SK-N-SH (cell line): Measurements from ENCODE around the gene FRY. TPM values are rescaled to one million over a fixed set of nuclear protein-coding genes. Genes with fewer than 3 reads are reported as not detected.

Source experiments
- CTCF ChIA-PET: fragments of 300-600, 350-600 bp; formaldehyde crosslinking; extraction: SDS; loops from one replicate; lab custom pipeline; 2021; lab: Yijun Ruan, JAX
- POLR2A ChIA-PET: fragments of 350-600 bp; sonication (Branson Sonifier 250); formaldehyde crosslinking; extraction: SDS; loops from one replicate; lab custom pipeline; 2020; ENCODE audit warnings: antibody characterized with exemption, inconsistent platforms; lab: Yijun Ruan, JAX
- DNase-seq: peaks from one replicate; pipeline ENCODE4 v3.0.0; 2012
- H2AFZ ChIP-seq: fragments of 200-600 bp; sonication (generic); 2 replicates; pipeline ENCODE4 v1.8.1; 2016; ENCODE audit warnings: antibody characterized with exemption, mild to moderate bottlenecking, low read depth
- H3F3A ChIP-seq: fragments of 200-600 bp; sonication (generic); replicated peaks from 2 replicates; pipeline ENCODE3; 2016; ENCODE audit warnings: antibody characterized with exemption, mild to moderate bottlenecking; ENCODE audit not compliant: insufficient read depth
- H3K27ac ChIP-seq, 2 experiments: fragments of 200-500 bp in 1 of 2; fragments of 200-600 bp in 1 of 2; sonication (Bioruptor generic) in 1 of 2; sonication (generic), shearing (Covaris generic) in 1 of 2; 2 replicates each; pipeline versions ENCODE4 v1.5.1 to v1.6.1; 2014 to 2016; ENCODE audit warnings: low read depth in 2 of 2, inconsistent platforms in 1 of 2, low read length in 1 of 2, mild to moderate bottlenecking in 1 of 2, mixed read lengths in 1 of 2
- H3K27me3 ChIP-seq: fragments of 200-600 bp; sonication (generic), shearing (Covaris generic); 2 replicates; pipeline ENCODE4 v1.6.1; 2016; ENCODE audit warnings: mixed run types; ENCODE audit not compliant: insufficient read depth
- H3K36me3 ChIP-seq, 2 experiments: fragments of 200-500 bp in 1 of 2; fragments of 200-600 bp in 1 of 2; sonication (Bioruptor generic) in 1 of 2; sonication (generic) in 1 of 2; replicated peaks in 1 of 2; 2 replicates each; pipeline versions ENCODE3 to v1.5.1; 2014 to 2016; ENCODE audit warnings: low read length in 1 of 2, mild to moderate bottlenecking in 1 of 2; ENCODE audit not compliant: insufficient read depth in 2 of 2, control insufficient read depth in 1 of 2
- H3K4me1 ChIP-seq, 2 experiments: fragments of 200-500 bp in 1 of 2; fragments of 200-600 bp in 1 of 2; sonication (Bioruptor generic) in 1 of 2; sonication (generic), shearing (Covaris generic) in 1 of 2; 2 replicates each; pipeline versions ENCODE4 v1.5.1 to v1.6.1; 2014 to 2016; ENCODE audit warnings: low read depth in 1 of 2, low read length in 1 of 2, mixed run types in 1 of 2; ENCODE audit not compliant: insufficient read depth in 2 of 2, control insufficient read depth in 1 of 2
- H3K4me2 ChIP-seq: fragments of 200-600 bp; sonication (generic), shearing (Covaris generic); 2 replicates; pipeline ENCODE4 v1.6.1; 2017; ENCODE audit warnings: mixed run types
- H3K4me3 ChIP-seq, 2 experiments: fragments of 200-500 bp in 1 of 2; fragments of 200-600 bp in 1 of 2; sonication (Bioruptor generic) in 1 of 2; sonication (generic), shearing (Covaris generic) in 1 of 2; 2 replicates each; pipeline versions ENCODE4 v1.5.1 to v1.8.1; 2014 to 2016; ENCODE audit warnings: low read depth in 2 of 2, inconsistent platforms in 1 of 2, low read length in 1 of 2, mild to moderate bottlenecking in 1 of 2, mixed read lengths in 1 of 2, moderate library complexity in 1 of 2
- H3K79me2 ChIP-seq: fragments of 200-600 bp; sonication (generic); 2 replicates; pipeline ENCODE4 v1.8.1; 2017; ENCODE audit warnings: mild to moderate bottlenecking; ENCODE audit not compliant: insufficient read depth
- H3K9ac ChIP-seq: fragments of 200-600 bp; sonication (generic); 2 replicates; pipeline ENCODE4 v1.6.1; 2017; ENCODE audit warnings: mixed run types
- H3K9me2 ChIP-seq: fragments of 200-600 bp; sonication (generic); 2 replicates; pipeline ENCODE4 v1.6.1; 2017; ENCODE audit warnings: mixed run types
- H3K9me3 ChIP-seq: fragments of 200-600 bp; sonication (generic); 2 replicates; pipeline ENCODE4 v1.6.1; 2017; ENCODE audit warnings: mixed run types, mild to moderate bottlenecking, moderate library complexity
- H4K20me1 ChIP-seq: fragments of 200-600 bp; sonication (generic); 2 replicates; pipeline ENCODE4 v1.6.1; 2017; ENCODE audit warnings: mild to moderate bottlenecking, mixed run types; ENCODE audit not compliant: insufficient read depth
- FOXJ3 ChIP-seq: sonication (generic); formaldehyde crosslinking; IDR thresholded peaks from 2 replicates; pipeline ENCODE4 v1.5.1; 2020; ENCODE audit warnings: mild to moderate bottlenecking, missing genetic modification reagents
- GABPA ChIP-seq: IDR thresholded peaks from 2 replicates; pipeline ENCODE4 v1.4.0; 2012; ENCODE audit warnings: low read depth, mild to moderate bottlenecking
- NFIC ChIP-seq: IDR thresholded peaks from 2 replicates; pipeline ENCODE4 v1.4.0; 2012; ENCODE audit warnings: borderline replicate concordance
- PBX3 ChIP-seq: IDR thresholded peaks from 2 replicates; pipeline ENCODE4; 2012
- RAD21 ChIP-seq: IDR thresholded peaks from 2 replicates; pipeline ENCODE4 v1.6.1; 2012; ENCODE audit warnings: mild to moderate bottlenecking, low read length
- RCOR1 ChIP-seq: fragments of 150-350 bp; IDR thresholded peaks from 2 replicates; pipeline ENCODE4 v1.6.1; 2017; ENCODE audit warnings: antibody characterized with exemption, low read length
- TCF12 ChIP-seq: IDR thresholded peaks from 2 replicates; pipeline ENCODE4 v1.4.0; 2012
- YY1 ChIP-seq: IDR thresholded peaks from 2 replicates; pipeline ENCODE4 v1.4.0; 2012; ENCODE audit warnings: low read depth, mild to moderate bottlenecking
- WGBS: methylation state at CpG from one replicate; pipeline ENCODE4 v1.1.6; 2017; ENCODE audit warnings: low lambda C conversion rate; 5-methylcytosine and 5-hydroxymethylcytosine counted together
- polyA plus RNA-seq, 3 experiments: library from polyadenylated mRNA; depleted of rRNA; stranded (reverse); fragments of >200 nt; gene quantifications; 2 replicates each; pipeline ENCODE4 v1.2.3, GENCODE V29; 2012
- TF ChIP-seq, protein P1 (sequence below): IDR thresholded peaks from 2 replicates; pipeline ENCODE4 v1.4.0; 2012; ENCODE audit warnings: low read depth

FRY gene
- polyA plus RNA-seq, 1 of the 3 experiments (the other 2 are of a cell fraction): 1.4 TPM

DNA sequence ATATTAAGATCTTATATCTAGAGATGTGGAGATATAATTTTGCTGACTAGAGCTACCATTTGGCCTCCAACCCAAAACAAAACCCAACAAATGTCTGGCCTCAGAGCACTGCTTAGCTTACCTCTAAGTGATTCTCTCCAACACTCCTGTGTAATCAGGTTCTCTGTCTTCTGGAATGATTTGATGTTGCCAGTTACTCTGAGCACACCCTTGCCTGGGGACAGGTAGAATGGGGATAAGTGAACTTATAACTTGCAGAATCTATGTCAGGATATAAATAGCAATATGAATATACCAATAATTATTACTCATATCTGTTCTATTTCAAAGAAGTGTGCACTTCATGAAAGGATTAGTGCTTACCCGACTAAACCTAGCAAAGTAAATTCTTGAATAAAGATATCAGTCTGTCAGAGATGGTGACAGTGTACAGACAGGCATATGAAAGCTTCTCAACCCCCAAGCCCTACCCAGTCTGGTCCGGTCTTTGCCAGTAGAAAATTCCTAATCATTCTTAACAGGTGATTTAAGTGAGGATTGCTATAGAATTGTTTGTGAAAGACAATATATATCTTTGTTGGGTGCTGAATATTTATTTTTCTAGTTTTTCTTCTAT lies 250.6 kb downstream of the FRY start:
- 64% methylated on average over 2 of the region's 2 CpGs for WGBS
- POLR2A ChIA-PET: no interaction called here
- Histone ChIP-seq H3K9ac (no peak overlapping the region), H3K4me1 (peaks cover 0 to 15% of the 10 kb centered on the region in 2 experiments; a peak in 3 of 4 replicates), H3K9me2 (no peaks in the 10 kb centered on the region), H4K20me1 (no peaks in the 10 kb centered on the region), H3K9me3 (no peaks in the 10 kb centered on the region), H3K4me3 (no peak overlapping the region), H3K27ac (no peak overlapping the region), H3K27me3 (no peaks in the 10 kb centered on the region), H2AFZ (no peak overlapping the region), H3K4me2 (no peak overlapping the region), H3F3A (peaks cover 4% of the 10 kb centered on the region), H3K36me3 (peaks cover 0 to 3% of the 10 kb centered on the region in 2 experiments), H3K79me2 (no peaks in the 10 kb centered on the region)
- TF ChIP-seq GABPA (no peak), RCOR1 (no peak)
- CTCF ChIA-PET: no interaction called here
- DNase-seq: no peak

DNA sequence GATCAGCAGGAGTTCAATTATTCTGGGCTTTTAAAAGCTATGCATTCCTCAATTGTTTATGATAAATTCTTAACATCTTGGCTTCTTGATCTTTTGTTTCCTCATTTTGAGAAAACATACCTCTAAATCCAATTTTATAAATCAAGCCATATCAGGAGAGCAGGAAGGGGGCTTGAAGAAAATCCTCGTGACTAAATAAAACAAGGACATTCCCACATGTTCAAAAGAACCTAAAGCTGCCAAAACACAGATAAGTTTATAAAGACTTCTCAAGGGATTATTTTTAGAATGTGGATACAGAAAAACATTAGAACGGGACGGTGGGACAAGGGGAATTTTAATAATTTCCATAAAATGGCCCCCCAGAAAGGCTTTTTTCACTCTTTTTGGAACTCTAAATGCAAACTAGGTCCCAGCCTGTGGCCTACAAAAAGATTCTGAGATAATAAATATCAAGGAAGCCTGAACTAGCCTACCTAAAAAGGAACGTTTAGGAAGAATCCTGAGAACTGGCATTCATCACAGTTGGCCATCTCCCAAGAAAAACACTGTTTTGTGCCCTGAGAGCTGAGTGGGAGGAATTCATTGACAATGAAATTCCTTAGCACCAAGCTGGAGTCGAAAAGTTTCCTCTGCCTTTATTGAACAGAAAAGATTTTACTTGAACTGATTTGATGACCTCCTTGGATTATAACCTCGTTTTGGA lies 253.5 kb downstream of the FRY start:
- peak overlapping the region; percentile 72 to 81; a peak in 3 of 4 replicates for H3K27ac ChIP-seq

More for the DNA sequence above, 253.5 kb downstream of the FRY start:
- CTCF ChIA-PET: interaction anchor here (0.6 to 1.0 kb wide), 3 partner anchors 14 to 375 kb away, joined by 3 to 4 read pairs (median 3); no protein-coding TSS in a partner anchor
- POLR2A ChIA-PET: no interaction called here
- Histone ChIP-seq H3K9ac (no peak overlapping the region; the same call in 1 of the 2 replicates), H2AFZ (peak overlapping the region; percentile 49), H3K9me3 (no peaks in the 10 kb centered on the region), H3F3A (peaks cover 4% of the 10 kb centered on the region), H3K4me2 (peak overlapping the region; percentile 25), H3K4me1 (peaks cover 0 to 15% of the 10 kb centered on the region in 2 experiments; a peak in 3 of 4 replicates), H3K79me2 (no peaks in the 10 kb centered on the region), H3K36me3 (no peaks in the 10 kb centered on the region), H4K20me1 (no peaks in the 10 kb centered on the region), H3K27me3 (no peaks in the 10 kb centered on the region), H3K9me2 (no peaks in the 10 kb centered on the region), H3K4me3 (no peak overlapping the region)
- no peak for TF ChIP-seq FOXJ3 (CRISPR knock-in tag)
- TF ChIP-seq TCF12: peak; percentile 52
- TF ChIP-seq NFIC: peak; percentile 94
- TF ChIP-seq, protein P1, sequence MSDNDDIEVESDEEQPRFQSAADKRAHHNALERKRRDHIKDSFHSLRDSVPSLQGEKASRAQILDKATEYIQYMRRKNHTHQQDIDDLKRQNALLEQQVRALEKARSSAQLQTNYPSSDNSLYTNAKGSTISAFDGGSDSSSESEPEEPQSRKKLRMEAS: peak; percentile 22; the same call in 1 of the 2 replicates
- 0 out of 2 replicates have a peak, but pooled peaks have one; percentile 35 for TF ChIP-seq YY1
- TF ChIP-seq RAD21: no peak
- TF ChIP-seq PBX3: 0 out of 2 replicates have a peak, but pooled peaks have one; percentile 9
- WGBS: 48% methylated on average over 6 of the region's 6 CpGs
- no peak for DNase-seq
